ENCODE measurements around the gene UNC5C.

The UNC5C gene

DNA sequence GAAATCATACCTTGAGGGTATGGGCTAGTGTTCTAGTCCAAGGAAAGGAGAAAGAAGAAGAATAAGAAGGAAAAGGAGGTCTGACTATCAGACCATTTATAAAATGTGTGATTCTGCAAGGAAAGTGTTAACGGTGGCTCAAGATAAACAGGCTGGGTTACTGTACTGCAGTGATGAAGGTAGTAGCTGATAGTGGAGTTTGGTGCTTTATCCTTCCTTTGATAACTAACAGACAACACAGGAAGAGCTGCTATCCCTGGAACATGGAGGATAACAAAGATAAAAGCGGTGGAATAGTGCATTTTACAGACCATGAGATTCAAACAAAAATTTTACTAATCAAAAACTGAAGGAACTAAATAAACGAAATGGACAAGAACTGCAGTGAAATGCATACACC is 2.6 kb downstream of the UNC5C start:
- no peak for DNase-seq

- no peak for DNase-seq
These were observed 3.2 kb downstream of the UNC5C start for GRCh38 chr4:95545546-95545945.

- no peak for DNase-seq
These were observed 4.4 kb downstream of the UNC5C start for GRCh38 chr4:95544113-95545103.

- no peak for DNase-seq
These were observed 6.7 kb downstream of the UNC5C start for GRCh38 chr4:95541889-95542607.

GRCh38 chr4:95541094-95541493 is 7.7 kb downstream of the UNC5C start:
- no peak for DNase-seq

DNA sequence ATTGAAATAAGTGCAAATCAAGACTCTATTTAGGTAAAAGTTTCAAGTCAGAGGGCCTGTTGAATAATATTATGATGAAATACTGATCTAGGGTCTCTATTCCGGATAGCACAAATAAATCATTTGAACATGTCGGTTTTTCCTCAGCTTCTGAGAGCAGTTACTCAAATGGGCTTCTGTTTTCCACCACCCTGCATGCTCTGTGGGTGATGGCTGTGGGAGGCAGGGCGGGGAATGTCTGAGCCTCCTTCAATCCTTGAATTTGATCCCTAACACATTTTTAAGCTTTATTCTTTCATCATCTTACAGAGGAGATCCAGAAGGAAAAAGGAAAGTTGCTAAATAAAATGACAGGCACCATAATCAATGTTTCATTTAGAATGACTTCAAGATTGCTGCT is 8.5 kb downstream of the UNC5C start:
- no peak for DNase-seq

DNA sequence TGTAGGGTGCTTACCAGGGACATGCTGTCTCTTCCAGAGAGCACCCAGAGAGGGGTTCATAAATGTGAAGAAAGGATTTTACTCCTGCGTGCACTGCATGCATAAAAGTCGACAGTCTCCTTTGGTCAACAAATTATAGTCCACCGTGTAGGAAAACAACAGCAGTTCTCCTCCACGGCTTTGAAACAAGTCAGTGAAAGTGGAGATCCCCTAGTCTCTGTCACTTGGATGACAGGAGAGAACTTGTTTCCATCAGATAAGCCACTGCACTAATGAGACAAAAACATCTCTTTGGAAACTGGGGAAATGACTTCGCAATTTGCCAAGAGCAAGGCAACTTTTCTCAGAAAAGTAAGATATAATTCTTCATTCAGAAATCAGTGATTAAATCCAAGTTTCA is 9.7 kb downstream of the UNC5C start:
- no peak for DNase-seq

DNA sequence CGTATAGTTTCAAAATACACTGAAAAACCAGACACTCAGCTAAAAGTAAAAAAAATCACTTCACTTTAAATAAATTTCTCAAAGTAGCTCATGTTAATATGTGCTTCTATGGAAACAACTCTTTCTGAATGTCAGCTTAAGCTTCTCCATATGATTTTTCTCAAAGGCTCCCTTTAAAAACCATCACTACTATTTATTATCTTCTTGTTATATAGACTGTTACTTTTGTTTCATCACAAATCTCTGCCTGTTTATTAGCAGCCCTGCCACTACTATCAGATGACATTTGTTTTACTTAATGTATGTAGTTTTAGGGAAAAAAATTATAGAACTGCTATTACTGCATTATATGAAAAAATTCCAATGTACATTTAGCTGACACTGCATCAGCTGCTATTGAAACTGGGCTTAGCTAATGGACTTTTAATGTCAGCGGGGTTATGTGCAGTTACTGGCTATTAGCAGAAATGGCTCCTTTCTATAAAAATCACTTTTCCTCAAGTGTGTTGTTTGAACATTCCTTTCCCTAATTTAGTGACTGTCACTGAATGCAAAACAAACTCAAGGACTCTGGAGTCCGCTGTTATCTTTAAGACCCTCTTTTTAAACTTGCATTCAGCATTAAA is 10.8 kb downstream of the UNC5C start:
- DNase-seq, result no peak

DNA sequence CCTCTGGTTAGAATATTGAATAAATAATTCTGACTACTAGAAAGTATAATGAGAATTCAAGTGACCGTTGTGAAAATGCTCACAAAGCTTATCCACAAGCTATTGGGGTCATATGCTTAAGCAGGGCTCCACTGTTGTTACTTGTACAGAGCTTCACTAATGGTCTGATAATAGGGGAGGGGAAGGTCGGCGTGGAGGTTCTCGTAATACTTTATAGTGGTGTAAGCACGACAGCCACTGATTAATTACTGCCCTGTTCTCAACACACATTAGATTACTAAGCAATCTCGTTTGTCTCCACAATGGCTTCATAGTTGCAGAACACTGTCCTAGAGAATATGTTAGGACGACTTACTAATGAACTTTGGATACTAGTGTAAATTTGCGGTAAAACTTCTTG is 11.6 kb downstream of the UNC5C start:
- no peak for DNase-seq

- no peak for DNase-seq
These were observed 12.1 kb downstream of the UNC5C start for GRCh38 chr4:95536650-95537049.

- no peak for DNase-seq
These were observed 13.6 kb downstream of the UNC5C start for GRCh38 chr4:95535180-95535579.

GRCh38 chr4:95534032-95534431 is 14.7 kb downstream of the UNC5C start:
- DNase-seq, result no peak

DNA sequence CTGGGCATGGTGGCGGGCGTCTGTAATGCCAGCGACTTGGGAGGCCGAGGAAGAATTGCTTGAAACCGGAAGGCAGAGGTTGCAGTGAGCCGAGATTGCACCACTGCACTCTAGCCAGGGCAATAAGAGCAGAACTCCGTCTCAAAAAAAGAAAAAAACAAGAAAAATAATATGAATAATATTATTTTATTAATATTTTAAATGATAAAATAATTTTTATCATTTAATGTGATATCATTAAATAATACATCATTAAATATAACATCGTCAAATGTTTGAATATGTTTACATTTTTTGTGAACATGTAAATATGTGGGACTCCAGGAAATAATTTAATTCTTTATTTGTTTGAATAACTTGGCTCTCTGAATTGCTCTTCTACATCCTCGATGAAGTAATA is 15.5 kb downstream of the UNC5C start:
- no peak for DNase-seq

DNA sequence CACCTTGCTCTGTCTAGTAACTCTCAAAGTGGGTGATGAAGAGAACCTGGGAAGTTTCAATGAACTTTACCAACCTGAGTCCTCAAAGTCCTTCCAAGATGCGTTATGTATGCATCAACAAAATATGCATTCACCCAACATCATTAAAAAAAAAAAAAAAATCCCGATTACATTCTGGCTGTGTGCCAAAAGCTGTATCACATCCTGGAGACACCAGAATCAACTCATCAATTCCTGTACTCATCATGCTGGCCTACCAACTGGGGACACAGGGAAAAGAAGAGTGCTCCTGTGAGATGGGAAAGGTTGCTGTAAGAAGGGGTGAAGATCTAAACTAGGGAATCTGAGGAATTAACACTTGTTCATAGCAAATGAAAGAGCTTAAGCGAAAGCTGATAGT is 16.5 kb downstream of the UNC5C start:
- DNase-seq, result no peak

DNA sequence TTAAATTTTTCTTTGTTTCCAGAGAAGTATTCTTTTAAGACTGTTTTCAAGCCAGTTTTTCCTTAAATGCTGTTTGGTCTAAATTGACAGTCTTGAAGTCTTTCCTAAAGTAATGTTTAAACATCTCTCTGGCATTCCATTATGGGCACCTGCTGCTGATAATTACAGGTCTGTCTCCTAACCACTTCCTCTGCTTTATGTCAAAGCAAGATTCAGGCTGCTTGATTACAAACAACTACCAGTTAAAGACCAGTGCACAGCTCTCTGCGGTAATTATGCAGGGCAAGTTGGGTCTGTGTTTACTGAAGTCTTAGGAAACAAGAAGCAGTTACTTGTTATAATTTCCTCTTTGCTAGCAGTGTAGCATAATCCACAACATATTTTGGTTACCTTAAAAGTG is 17.6 kb downstream of the UNC5C start:
- DNase-seq, result no peak

DNA sequence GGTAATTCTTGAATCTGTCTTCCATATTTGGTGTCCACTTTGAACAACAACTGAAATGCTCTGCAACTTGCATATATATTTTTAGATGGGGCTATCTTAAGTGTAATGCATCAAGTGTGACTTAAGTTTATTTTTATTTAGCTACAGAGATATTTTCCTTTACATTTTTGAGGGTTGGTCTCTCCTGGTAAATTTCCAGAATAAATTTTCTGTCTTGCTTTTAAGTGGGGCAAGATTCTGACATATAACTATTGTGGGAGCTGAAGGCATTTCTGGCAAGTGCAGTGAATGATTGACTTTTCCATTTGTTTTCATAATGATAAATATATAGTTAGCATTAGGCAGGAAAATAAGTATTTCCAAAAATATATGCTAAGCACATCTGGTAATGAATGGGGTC is 18.8 kb downstream of the UNC5C start:
- DNase-seq, result no peak

- no peak for DNase-seq
These were observed 20.3 kb downstream of the UNC5C start for GRCh38 chr4:95528388-95528948.

DNA sequence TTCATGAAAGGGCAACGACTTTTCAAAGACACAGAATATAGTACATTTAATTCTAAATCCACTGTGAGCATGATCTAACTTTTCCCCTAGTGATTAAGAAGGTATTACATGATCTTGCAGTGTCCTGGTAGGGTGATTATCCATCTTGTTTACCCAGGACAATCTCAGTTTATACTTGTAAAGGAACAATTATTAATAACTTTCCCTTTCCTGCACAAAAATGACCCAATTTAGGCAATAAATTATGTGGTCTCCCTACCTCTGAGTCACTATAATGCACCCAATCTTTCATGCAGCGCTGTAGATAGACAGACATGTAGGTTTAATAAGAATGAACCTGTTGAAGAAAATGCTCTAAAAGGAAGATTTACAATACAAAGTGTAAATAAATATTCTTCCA is 22.7 kb downstream of the UNC5C start:
- DNase-seq, result no peak

- DNase-seq, result no peak
These were observed 24.0 kb downstream of the UNC5C start for GRCh38 chr4:95524729-95525128.

DNA sequence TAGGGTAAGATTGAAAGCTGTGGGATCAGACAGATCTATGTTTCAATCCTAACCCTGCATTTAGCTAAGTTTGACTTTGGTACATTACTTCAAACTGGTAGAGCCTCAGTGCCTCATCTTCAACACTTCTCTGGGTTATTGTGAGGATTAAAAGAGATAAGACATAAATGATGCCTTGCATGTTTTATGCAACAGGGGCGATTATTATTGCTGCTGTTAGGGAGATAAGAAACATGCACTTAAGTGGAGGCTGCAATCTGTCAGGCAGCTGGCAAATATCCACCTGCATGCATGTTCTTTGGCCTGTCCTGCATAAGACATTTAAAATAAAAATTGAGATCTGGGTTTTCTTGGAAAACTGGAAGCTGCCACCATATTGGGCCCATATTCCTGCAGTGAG is 24.6 kb downstream of the UNC5C start:
- no peak for DNase-seq

DNA sequence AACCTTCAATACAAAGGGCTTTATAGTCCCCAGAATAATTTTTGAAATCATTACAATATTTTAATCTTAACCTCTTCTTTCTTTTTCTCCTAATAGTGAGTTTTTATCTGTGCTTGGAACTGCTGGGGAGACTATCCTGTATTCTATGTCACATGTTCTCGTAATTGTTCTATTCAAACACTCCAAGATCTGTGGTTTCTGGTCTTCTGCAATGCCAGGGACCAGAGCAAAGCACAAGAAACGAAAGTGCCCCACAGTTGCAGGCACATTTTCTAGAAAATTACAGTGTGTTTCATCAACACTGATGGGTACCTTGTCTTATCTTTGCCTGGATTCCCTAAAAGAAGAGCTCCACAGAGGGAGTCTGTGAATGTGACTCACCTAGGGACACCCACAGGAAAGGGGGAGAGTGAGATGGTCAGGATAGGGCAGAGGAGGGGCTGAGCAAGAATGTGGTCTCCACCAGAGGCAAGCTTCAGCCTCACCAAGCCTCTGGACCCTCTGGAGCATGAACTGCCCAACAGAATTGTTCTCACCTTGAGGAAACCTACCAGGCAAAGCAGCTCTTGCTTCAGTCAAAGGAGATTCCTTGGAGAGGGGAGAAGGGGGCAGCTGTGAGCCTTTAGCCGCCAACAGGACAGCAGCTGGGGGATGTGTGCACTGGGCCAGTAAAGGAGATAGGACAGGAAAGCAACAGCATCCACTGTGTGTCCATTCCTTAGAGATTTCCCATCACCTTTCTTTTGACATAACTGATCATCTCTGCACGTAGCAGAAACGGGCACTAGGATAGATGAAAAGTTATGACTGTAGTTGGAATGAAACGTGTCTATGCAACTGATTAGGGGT is 25.9 kb downstream of the UNC5C start:
- no peak for DNase-seq

GRCh38 chr4:95517576-95518345 is 31.0 kb downstream of the UNC5C start:
- no peak for DNase-seq

Measured in femur (tissue), 1 donor.